ENCODE measurements around the gene HJURP.

- TF ChIP-seq CTCF (IDR thresholded peaks at IDR 0.05; ENCODE audit: insufficient read depth, low read length): no peak
- TF ChIP-seq GABPA (IDR thresholded peaks at IDR 0.05; ENCODE audit: low read depth): no peak
- no peak for TF ChIP-seq SPI1 (IDR thresholded peaks at IDR 0.05; ENCODE audit: borderline replicate concordance, low read depth)
- TF ChIP-seq REST (IDR thresholded peaks at IDR 0.05; ENCODE audit: insufficient replicate concordance, low read depth): no peak
- no peak for TF ChIP-seq POLR2AphosphoS5 (IDR thresholded peaks at IDR 0.05; ENCODE audit: low read depth)
Observed at GRCh38 chr2:233832414-233832813, 21.9 kb downstream of the HJURP start.
